Amygdala (tissue), 56 donors: Measurements from ENCODE around the gene POFUT2.

ENCODE experiments used
- DNase-seq, 56 donors: peaks; one replicate each; lab custom pipeline; 2025; lab: John Stamatoyannopoulos, UW

The POFUT2 gene

DNA sequence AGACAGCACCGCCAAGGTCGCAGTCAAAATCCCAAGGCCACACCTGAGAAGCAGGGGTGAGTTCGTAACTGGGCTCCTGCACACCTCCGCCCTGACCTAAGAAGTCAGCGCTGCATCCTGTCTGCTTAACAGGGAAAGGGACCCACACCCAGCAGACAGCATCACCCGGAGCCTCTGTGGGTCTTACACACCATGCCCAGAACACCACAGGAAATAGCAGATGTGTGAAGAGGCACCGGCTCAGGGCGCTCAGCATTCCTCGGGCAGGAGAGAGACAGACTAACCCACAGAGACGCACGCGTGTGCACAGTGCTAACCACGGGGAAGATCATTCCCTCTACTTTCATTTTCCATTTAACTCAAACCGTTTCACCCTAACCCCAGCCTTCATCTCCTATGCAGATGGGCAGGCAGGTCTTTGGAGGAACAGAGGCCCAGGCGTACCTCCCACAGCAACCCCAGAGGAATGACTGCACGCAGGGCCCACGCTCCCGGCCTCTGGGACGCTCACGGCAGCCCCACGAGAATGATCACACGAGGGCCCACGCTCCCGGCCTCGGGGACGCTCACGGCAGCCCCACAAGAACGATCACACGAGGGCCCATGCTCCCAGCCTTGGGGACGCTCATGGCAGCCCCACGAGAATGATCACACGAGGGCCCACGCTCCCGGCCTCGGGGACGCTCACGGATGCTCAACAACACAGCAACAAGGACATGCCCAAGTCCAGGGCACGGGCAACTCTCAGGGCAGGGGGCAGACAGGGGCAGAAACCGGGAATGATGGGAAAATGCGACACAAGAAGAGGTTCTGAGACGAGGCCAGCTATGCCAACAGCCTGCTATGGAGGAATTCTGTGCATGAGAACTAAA, 20.9 kb downstream of the POFUT2 start:
- no peak for DNase-seq

DNA sequence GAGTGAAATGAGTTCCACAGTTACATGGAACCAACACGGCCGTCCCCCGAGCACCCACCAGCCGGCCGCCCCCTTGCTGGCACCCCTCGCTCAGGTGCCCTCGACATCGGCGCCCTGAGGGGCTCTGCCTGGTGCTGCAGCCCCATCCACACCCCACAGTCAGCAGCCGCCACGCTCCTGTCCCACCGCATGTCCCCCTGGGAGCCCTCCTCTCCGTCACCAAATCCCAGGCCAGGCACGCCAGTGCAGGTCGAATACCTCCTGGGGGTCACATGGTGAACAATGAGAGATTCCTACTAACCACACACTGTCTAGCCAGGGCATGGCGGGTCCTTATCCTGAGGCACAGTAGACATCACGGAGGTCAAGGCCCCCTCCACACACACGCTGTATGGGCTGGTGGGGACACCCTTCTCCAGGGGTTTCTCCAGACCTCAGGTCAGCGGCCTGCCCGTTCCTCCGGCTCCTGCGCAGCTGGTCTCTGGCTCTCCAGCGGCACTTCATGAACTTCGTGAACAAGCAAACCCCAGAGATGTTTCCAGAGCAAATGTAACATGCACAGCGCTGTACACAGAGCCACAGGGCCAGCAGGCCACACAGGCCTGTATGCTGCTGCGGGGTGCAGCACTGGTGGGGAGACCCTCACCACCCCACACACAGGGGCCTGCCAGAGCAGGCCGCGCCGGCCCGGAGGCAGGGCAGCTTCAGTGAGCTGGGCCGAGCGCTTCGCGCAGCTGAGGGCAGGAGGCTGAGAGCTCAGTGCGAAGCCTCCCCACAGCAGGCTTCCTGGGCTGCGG, 21.8 kb downstream of the POFUT2 start:
- no peak for DNase-seq

DNA sequence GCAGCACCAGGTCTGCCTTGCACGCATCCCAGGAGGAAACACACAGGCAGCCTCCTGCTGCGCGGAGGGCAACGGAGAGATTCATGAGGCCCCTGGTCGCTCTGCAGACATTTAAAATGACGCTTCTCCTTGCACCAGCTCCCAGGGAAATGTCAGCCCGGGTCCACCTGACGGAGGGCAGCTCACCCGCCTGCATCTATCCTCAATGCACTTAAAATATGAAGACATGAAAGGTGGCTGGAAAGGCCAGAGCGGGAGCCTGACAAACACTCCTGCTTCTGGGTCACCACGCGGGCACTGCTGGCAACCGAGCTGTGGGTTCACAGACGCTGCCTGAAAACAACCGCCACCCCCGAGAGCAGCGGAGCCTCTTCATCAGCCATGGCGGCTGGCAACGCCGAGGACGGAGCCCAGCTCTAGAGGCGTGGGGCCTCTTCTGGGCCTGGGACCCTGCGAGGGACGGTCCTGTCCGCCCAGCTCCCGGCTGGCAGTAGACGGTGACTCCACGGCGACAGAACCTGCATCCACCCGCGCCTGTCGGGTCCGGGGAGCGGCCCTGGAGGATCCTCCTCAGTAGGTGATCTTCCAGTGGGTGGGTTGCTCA, 22.7 kb downstream of the POFUT2 start:
- DNase-seq: no peak

DNA sequence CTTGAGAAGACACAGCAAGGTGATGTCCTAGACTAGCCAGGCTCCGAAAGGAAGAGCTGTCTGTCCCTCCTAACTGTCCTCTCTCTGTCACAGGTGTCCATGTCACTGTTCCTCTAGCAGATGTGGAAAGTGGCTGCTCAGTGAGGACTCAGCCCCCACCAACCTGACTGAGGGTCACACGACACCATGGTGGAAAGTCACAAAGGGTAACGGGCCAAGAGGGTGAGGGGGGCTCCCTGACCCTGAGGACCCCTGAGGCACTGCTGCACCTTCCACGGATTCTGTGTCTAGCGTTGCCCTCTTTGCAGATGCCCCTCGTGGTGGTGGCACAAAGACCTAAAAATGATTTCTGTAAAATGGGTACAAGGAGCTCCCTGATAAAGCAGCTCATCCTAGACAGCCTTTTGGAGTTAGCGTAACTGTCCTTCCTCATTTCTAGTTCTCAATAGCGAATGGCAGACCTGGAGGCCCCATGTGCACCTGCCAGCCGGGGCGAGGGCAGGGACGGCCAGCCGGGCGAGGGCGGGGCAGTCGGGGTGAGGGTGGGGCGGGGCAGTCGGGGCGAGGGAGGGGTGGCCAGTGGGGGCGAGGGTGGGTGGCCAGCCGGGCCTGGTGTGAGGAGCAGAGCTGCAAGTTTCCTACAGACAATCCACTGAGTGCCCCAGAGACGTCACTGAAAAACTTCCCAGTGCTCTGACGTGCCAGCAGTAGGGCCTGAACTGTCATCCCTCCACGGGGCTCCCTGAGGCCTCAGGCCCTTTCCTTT, 23.4 kb downstream of the POFUT2 start:
- no peak for DNase-seq

DNA sequence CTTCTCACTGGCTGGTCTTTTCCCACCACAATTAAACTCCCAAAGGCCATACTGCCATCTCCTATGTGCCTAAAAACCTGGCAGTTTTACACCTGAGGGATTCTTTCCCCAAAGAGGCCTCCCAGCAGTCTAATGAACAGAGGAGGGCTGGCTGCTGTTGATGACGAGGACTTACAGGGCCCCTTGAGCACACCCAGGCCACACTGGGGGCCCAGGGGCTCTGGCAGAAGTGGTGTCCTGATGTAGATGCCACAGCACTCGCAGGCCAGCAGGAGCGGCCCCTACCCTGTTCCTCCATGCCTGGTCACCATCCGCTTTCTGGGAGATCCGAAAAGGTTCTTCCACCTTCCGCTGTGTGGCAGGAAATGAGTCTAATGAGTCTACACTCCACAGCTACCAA, 24.2 kb downstream of the POFUT2 start:
- DNase-seq: no peak

DNA sequence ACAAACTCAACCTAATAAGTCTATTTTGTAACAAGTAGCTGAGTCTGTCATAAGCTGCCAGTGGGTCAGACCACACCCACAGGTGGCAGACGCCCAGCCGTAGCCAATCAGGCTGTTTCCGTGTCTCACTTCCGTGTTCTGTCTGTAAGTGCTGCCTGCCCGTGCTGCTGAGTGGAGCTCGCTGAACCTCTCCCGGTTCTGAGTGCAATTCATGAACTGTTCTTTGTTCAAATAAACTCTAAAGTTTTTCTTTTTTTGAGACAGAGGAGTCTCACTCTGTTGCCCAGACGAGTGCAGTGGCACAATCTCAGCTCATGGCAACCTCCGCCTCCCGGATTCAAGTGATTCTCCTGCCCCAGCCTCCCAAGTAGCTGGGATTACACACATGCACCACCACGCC, 25.1 kb downstream of the POFUT2 start:
- DNase-seq: no peak

DNA sequence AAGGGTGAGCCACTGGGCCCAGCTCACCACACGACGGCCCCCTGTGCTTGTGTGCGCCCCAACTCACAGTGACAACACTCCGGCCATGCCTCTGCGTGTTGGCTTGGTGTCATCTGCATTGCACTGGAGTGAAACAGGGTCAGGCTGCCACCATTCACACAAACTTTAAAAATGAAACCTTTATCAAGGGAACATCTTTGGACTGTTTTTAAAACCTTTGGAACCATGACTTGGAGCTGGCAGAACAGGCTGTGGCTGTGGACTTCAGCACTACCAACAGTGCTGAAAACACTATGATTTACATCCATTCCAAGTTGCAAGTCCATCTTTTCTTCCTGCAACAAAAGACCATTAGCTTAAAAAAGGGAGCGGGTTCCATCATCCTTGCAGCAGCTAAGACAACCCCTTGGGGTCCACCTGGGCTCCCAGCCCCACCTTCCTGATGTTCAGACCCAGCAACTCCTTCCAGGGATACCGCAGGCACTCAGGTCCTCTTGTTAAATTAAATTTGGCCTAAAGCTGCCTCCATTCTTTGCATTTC, 25.6 kb downstream of the POFUT2 start:
- DNase-seq: no peak

DNA sequence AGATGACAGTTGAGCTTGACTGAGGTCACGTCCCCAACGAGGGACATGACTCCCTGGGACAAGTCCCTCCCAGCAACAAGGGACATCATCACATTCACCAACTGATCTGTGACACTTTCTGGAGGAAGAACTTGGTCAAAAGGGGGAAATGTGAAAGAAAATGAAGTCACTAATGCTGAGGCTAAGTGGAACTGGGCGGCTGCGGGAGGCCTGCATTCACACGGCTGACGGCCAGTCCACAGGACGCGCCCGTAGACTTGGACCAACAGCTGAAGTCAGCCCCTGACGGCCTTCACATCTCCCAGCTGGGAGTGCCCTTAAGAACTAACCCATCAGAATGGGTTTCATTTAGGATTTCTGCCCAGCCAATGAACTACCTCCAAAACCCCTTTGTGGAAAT, 26.6 kb downstream of the POFUT2 start:
- DNase-seq: no peak

DNA sequence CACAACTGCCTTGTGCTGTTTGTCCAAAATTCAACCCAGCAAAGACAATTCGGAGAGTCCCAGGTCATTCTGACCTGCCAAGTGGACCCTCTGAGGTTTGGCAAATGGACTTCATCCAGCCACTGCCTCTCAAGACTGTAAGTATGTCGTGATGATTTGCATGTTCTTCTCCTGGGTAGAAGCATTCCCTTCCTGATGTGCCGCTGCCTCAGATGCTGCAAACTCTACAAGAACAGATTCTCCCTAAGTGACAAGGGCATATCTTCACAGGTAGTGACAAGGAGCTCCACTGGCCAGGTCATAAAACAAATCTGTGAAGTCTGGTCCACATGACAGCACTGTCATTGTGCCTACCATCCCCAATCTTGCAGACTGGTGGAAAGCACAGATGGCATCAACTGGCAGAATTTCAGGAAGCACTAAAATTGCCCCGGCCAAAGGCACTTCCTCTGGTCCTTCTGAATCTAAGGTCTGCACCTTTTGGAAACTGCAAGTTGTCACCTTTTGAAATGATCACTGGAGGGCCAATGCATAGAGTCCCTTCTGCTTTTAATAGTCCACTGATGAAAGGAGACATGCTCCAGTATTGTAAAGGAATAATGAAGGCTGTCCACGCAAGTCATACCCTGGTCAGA, 27.4 kb downstream of the POFUT2 start:
- DNase-seq: no peak

DNA sequence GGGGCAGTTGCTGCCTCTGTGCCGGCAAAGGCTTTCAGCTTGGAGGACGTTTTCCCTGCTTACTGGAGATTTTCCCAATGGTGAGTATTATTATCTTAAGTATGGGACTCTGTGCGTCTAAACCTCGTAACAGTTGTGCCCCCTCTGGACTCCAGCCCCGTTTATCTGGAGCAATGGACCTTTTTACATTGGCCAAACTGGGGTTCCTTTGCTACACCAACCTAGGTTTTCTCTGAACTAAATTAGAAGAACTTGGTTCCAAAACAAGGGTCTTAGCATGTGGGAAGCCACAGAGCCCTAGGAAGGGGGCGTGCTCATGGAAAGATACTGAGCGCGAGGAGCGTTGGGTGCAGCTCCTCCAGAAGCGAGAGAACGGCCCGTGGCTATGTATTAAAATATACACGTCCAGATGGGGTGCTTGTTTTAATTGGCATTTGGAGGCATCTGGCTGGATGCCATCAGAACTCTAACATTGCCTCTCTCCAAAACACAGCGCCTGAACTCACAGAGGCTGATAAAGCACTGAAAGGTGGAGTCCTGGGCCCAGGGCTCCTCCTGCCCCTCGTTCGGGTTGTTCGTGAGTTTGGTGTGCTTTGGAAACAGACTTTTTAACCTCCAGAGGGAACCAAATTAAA, 28.4 kb downstream of the POFUT2 start:
- no peak for DNase-seq

DNA sequence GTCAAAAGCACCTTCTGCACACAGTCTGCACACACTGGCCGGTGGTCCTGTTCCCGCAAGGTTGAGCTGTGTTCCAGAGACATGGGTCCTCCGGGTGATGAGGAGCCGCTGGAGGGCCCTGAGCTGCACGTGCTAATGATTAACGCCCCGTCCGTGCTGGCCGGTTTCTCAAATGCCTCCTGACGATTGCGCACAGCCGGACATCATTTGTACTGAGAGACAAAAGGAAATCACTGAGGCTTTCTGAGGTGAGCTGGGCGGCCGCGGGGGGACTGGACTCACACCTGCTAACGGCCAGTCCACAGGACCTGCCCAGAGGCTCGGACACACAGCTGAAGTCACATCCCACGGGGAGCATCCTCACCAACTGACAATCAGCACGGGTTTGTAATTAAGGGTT, 29.2 kb downstream of the POFUT2 start:
- DNase-seq: no peak

DNA sequence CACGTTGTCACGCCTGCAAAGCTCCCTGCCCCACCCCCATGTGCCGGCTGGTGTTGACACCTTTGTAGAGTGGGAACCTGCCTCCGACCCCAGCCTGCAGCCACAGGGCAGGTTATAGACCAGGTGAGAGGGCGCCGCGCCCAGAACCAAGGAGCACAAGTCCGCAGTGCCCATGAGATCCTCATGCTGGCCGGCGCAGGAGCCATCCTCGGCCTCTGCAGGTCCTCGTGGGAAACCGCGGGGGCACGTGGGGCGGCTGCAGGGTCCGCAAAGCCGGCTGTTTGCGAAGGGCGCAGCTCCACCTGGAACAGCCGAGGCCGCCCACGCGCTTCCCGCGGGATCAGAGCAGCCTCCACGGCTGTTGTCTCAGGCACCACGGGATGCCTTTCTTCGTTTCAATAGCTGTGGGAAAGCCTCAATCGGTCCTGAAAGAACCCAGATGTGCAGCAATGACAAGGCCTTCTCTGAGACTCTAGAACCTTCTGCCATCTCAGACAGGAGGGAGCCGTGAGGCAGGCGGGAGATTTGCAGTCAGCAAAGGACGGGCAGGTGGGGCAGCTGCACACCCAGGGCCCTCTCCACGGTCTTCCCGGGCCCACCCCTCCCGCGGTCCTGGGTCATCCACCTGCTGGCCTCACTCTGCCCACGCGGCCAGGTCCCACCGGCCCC, 29.9 kb downstream of the POFUT2 start:
- no peak for DNase-seq

DNA sequence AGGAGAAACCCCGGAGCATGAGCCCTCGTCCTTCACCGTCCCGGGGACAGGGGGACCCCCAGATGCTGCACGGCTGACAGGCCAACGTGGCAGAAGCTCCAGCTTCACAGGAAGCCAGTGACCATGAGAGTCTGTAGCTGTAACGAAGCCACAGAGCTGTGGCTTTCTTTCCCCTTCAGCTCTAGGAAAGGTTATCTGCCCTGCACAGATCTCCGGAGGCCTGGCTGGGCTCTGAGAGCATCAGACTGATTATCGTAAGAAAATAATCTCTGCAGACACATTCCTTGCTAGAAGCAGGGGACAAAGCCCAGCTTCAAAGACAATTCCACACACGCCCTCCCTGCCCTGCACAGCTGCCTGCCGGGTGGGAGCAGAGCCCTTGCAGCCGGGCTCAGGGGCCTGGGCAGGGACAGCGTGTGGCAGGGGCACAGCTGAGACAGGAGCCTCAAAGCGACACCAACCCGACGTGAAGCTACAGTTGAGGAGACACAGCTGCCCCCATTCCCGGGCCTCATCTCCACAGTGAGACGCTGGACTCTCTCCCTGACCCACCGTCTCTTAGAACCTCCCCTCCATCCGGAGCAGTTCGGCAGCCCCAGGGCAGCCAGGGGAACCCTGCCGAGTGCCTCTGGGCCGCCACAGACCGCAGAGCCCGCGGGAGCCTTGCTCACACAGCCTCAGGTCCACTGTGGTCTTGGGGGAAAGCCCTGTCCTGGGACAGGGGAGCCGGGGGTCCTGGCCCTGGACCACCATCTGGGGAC, 30.6 kb downstream of the POFUT2 start:
- DNase-seq: no peak

DNA sequence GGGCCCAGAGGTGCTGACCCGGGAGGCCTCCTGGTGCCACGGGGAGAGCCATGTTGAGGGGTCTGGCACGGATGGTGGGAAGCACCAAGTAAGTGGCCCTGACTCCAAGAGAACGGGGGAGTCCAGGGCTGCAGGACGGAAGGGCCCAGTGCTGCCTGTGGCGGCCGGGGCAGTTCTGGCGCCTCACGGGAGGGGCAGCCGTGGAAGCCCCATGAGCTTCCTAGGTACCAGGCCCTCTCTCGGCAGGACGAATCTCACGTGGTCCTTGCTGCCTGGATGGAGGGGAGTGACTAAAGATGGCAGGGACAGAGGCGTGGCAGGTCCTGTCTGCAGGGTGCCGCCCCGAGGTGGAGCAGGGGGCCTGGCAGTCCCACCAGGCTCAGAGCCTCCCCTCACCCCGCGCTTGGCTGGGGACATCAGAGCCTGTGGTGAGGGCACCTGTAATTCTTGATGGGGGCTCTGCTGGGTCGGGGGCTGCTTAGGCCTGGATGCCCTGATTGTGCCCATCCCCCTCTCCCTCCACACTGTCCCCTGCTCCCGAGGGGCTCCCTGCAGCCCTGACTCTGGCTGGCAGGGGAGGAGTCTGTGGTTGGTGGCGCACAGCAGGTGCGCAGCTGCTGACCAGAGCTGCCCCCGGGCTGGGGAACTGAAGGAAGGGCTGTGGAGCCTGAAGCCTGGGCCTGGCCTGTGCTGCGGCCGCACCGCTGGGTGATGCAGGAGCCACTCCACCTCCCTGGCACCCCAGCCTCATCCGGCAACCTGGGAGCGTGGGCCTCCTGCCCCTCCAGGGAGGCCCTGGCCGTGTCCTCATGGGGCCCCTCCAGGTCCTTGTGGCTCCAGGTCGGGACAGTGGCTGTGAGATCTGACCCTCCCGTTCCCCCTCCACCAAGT, 31.4 kb downstream of the POFUT2 start:
- no peak for DNase-seq

DNA sequence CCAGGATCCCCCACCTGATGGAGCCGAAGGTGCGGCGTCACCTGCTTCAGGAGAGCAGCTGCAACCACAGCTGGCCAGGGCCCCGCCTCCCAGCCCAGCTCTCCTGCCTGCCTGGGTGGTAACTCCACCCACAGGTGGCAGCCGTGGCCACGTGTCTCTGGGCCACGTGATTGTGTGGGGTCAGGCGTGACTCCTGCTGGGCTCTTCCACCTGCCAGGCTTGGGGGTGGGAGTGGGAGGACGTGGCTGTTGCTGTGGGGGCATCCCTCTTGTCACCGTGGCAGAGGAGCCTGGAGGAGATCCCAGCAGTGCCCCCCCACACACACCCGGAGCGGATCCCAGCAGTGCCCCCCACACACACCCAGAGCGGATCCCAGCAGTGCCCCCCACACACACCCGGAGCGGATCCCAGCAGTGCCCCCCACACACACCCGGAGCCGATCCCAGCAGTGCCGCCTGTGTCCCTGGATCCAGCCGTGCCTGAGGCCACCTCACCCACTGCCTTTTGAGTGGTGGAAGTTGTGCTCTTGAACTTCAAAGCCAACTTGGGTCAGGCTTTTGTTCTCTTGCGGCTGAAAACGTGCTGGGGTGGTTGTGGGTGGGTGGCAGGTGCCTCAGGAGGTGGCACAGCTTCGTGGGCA, 32.2 kb downstream of the POFUT2 start:
- peak in 1 of 56 donors; percentile 26 for DNase-seq

DNA sequence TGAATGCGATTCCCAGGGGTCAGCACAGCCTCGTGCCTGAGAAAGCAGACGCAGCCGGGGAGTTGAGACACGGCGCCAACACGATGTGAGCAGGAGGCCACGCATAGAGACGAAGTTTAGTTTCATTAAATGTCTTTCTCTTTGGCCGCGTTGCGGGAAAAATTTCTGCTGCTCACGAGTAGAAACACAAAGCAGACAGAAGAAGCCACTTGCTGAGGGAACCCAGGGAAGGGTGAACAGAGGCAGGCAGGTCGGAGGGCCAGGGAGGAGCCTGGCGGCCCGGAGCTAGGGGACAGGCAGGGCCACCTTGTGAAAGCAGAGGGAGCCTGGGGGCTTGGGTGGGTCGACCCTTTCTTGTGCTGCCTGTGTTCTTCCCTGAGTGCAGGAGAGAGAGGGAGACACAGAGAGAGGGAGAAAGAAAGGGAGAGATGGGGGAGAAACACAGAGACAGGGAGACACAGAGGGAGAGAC, 33.2 kb downstream of the POFUT2 start:
- no peak for DNase-seq
